Measurements from ENCODE around the gene DPM2.

GRCh38 chr9:127980706-127981558 is 43.3 kb upstream of the DPM2 start, which contains the start of gene EEIG1:
- TF ChIP-seq POLR2A (IDR thresholded peaks at IDR 0.05; ENCODE audit: low read length) = peak; percentile 69
- no peak for TF ChIP-seq GATA1 (IDR thresholded peaks at IDR 0.05; ENCODE audit: low read depth, low read length)
